ENCODE data around the gene ACTL6A. TPM values are rescaled to one million over a fixed set of nuclear protein-coding genes. Genes with fewer than 3 reads are reported as not detected.

The ACTL6A gene
- polyA plus RNA-seq, 2 of the 4 experiments (the other 2 are of a cell fraction): 116 to 130 TPM

- peak within 1 kb of the TSS; percentile 89 for H3K4me2 ChIP-seq
- H3K4me1 ChIP-seq: peaks cover 14% of the 10 kb centered on the region; the same call in 2 of the 3 replicates
- DNase-seq (ENCODE audit: low read depth in 1 of 2, low spot score in 1 of 2) (peak; percentile 83 to 94), ATAC-seq (peak; percentile 100), FAIRE-seq (no peak)
- ChIA-PET CTCF (no interaction called here), POLR2A (interaction anchor here (0.6 to 1.4 kb wide), 6 partner anchors 11 to 51 kb away, joined by 3 to 6 read pairs (median 4); partner anchors contain the start of genes ACTL6A and USP13)
- no peak for TF ChIP-seq RFX5 (IDR thresholded peaks at IDR 0.05)
- TF ChIP-seq POLR2A (IDR thresholded peaks at IDR 0.05; ENCODE audit: low read length): peak; percentile 62
- TF ChIP-seq, protein P1, sequence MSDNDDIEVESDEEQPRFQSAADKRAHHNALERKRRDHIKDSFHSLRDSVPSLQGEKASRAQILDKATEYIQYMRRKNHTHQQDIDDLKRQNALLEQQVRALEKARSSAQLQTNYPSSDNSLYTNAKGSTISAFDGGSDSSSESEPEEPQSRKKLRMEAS (IDR thresholded peaks at IDR 0.05): peak; percentile 52; the same call in 1 of the 2 replicates
- no peak for TF ChIP-seq BHLHE40 (IDR thresholded peaks at IDR 0.05; ENCODE audit: low read depth, low read length)
- TF ChIP-seq NPAS2 (CRISPR knock-in tag; IDR thresholded peaks at IDR 0.05; ENCODE audit: borderline replicate concordance): no peak
- peak; percentile 50 to 74; a peak in 4 of 5 replicates for TF ChIP-seq JUN (IDR thresholded peaks at IDR 0.05)
- TF ChIP-seq, protein P2, sequence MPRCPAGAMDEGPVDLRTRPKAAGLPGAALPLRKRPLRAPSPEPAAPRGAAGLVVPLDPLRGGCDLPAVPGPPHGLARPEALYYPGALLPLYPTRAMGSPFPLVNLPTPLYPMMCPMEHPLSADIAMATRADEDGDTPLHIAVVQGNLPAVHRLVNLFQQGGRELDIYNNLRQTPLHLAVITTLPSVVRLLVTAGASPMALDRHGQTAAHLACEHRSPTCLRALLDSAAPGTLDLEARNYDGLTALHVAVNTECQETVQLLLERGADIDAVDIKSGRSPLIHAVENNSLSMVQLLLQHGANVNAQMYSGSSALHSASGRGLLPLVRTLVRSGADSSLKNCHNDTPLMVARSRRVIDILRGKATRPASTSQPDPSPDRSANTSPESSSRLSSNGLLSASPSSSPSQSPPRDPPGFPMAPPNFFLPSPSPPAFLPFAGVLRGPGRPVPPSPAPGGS (IDR thresholded peaks at IDR 0.05): 0 out of 3 replicates have a peak, but pooled peaks have one; percentile 44
- peak; percentile 55; the same call in 1 of the 2 replicates for TF ChIP-seq HDAC2 (IDR thresholded peaks at IDR 0.05)
- peak; percentile 97 for TF ChIP-seq KDM5A (IDR thresholded peaks at IDR 0.05)
- peak; percentile 57 for TF ChIP-seq MAFK (IDR thresholded peaks at IDR 0.05; ENCODE audit: partially characterized antibody)
- peak; percentile 26 for TF ChIP-seq PHF8 (IDR thresholded peaks at IDR 0.05; ENCODE audit: borderline replicate concordance, low read depth)
- TF ChIP-seq CBX2 (IDR thresholded peaks at IDR 0.05; ENCODE audit: borderline replicate concordance, low read depth): no peak
- 1% methylated on average over 34 of the region's 45 CpGs for WGBS (ENCODE audit: missing lambda C conversion rate)
- H3K9me3 ChIP-seq: no peaks in the 10 kb centered on the region
- H3K4me3 ChIP-seq: peak within 1 kb of the TSS; percentile 80
- peak within 1 kb of the TSS; percentile 86 to 92 for H3K27ac ChIP-seq
Measured at GRCh38 chr3:179604321-179605078, 41.8 kb downstream of the ACTL6A start, which contains the start of the genes MRPL47 and NDUFB5. MRPL47 (minus strand) TSS chr3:179604638; CDS start chr3:179604624, 14 bp downstream. NDUFB5 (plus strand) TSS chr3:179604794; CDS start chr3:179604816, 22 bp downstream.

DNA sequence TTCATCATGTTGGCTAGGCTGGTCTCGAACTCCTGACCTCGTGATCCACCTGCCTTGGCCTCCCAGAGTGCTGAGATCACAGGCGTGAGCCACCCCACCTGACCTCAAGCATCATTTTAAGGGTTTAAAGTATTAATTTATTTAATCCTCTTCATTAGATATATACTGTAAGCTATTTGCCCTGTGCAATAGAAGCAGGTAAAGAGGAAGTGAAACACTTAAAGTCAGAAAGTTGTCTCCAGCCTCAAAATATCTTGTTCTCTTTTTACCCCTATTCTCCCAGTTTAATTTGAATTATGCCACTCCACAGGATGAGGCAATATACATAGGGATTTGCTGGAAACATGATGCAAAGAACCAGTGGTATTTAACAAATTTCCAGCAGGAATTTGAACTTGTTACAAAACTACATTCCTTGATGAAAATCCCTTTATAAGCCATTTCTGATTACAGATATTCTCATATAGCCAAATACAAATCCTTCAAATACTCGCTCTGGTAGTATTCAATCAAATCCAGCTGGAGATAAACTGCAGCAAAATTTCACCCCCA, 43.9 kb downstream of the ACTL6A start:
- no peak for FAIRE-seq
- CTCF ChIA-PET: no interaction called here
- POLR2A ChIA-PET: no interaction called here
- Histone ChIP-seq H3K9me3 (no peaks in the 10 kb centered on the region), H3K4me2 (no peak overlapping the region), H3K4me3 (no peak overlapping the region), H3K4me1 (peaks cover 14% of the 10 kb centered on the region; the same call in 2 of the 3 replicates), H3K27ac (no peak overlapping the region)
- 93% methylated on average over 4 of the region's 4 CpGs for WGBS (ENCODE audit: missing lambda C conversion rate)
- ATAC-seq: no peak
- no peak for TF ChIP-seq CHD2 (IDR thresholded peaks at IDR 0.05; ENCODE audit: low read length, partially characterized antibody)
- TF ChIP-seq, protein P2 (IDR thresholded peaks at IDR 0.05): no peak
- TF ChIP-seq HES2 (IDR thresholded peaks at IDR 0.05): no peak
- no peak for TF ChIP-seq NFE2L2 (conservative IDR thresholded peaks at IDR 0.05; ENCODE audit: low read length)
- TF ChIP-seq HOXB13 (CRISPR knock-in tag; IDR thresholded peaks at IDR 0.05; ENCODE audit: low read depth): no peak
- no peak for TF ChIP-seq BHLHE40 (IDR thresholded peaks at IDR 0.05; ENCODE audit: low read depth, low read length)
- no peak for TF ChIP-seq HOXB5 (CRISPR knock-in tag; IDR thresholded peaks at IDR 0.05)
- TF ChIP-seq ZSCAN20 (CRISPR knock-in tag; IDR thresholded peaks at IDR 0.05): no peak
- no peak for DNase-seq (ENCODE audit: low read depth in 1 of 2, low spot score in 1 of 2)

Data from A549 (cell line).